K562 (cell line): ENCODE results near the gene EFCAB5. TPM values are rescaled to one million over a fixed set of nuclear protein-coding genes. Genes with fewer than 3 reads are reported as not detected.

Source experiments
- BCL6 ChIP-seq: fragments of 250-450 bp; sonication (Bioruptor Pico); IDR thresholded peaks from 2 replicates; pipeline ENCODE4 v1.4.0; 2020
- GTF2A2 ChIP-seq: IDR thresholded peaks from 2 replicates; pipeline ENCODE4 v1.6.1; 2016; ENCODE audit warnings: mild to moderate bottlenecking, missing genetic modification characterization, missing compliant biosample characterization
- HMG20A ChIP-seq: fragments of 450-650 bp; formaldehyde crosslinking; conservative IDR thresholded peaks from 2 replicates; pipeline ENCODE4 v1.4.0; 2020; ENCODE audit warnings: mild to moderate bottlenecking, mixed read lengths
- KAT8 ChIP-seq: fragments of 450-650 bp; IDR thresholded peaks from 2 replicates; pipeline ENCODE4 v1.6.1; 2016; ENCODE audit warnings: low read depth, mild to moderate bottlenecking
- PRMT5 ChIP-seq: sonication (generic); formaldehyde crosslinking; IDR thresholded peaks from 2 replicates; pipeline ENCODE4 v1.5.0; 2020; ENCODE audit warnings: missing genetic modification reagents
- RAD51 ChIP-seq: fragments of 450-650 bp; IDR thresholded peaks from 2 replicates; pipeline ENCODE4 v1.7.1; 2016; ENCODE audit warnings: low read depth, mild to moderate bottlenecking, borderline replicate concordance
- SMARCA5 ChIP-seq: fragments of 450-650 bp; IDR thresholded peaks from 2 replicates; pipeline ENCODE4 v1.6.1; 2016
- ZNF324 ChIP-seq: fragments of 250-450 bp; sonication (Bioruptor Pico); IDR thresholded peaks from 2 replicates; pipeline ENCODE4 v1.4.0; 2020; ENCODE audit warnings: mild to moderate bottlenecking
- ZNF445 ChIP-seq: fragments of 250-450 bp; sonication (Bioruptor Pico); IDR thresholded peaks from 2 replicates; pipeline ENCODE4 v1.4.0; 2020; ENCODE audit warnings: low read depth, mild to moderate bottlenecking, moderate library complexity
- ZNF766 ChIP-seq: fragments of 200-800 bp; sonication (Bioruptor generic); conservative IDR thresholded peaks from 2 replicates; pipeline ENCODE4 v1.6.1; 2016; ENCODE audit warnings: missing genetic modification characterization, missing compliant biosample characterization
- polyA plus RNA-seq, 8 experiments: library from polyadenylated mRNA; depleted of rRNA in 4 of 8; stranded (reverse) in 5 of 8; unstranded in 3 of 8; fragments of >200 nt; fragmentation: Nextera tagmentation in 2 of 8; fragmentation: Illumina TruSeq in 1 of 8; extraction: Ambion mirVana in 2 of 8; extraction: Trizol in 1 of 8; gene quantifications; 2 replicates each; pipeline versions ENCODE4 v1.2.1 to v1.2.3, GENCODE V29; 2011 to 2014; ENCODE audit warnings: inconsistent platforms in 1 of 8, missing spikeins in 1 of 8
- total RNA-seq, 7 experiments: library from RNA; depleted of rRNA in 6 of 7; stranded (reverse); fragments of >200 nt in 6 of 7; fragmentation: Illumina TruSeq in 2 of 7; extraction: Trizol in 2 of 7; gene quantifications; 2 replicates each; pipeline versions ENCODE4 v1.2.1 to v1.2.3, GENCODE V29; 2011 to 2021; ENCODE audit warnings: low replicate concordance in 1 of 7
- TF ChIP-seq, protein P1 (sequence below): fragments of 450-650 bp; IDR thresholded peaks from 2 replicates; pipeline ENCODE4 v1.6.1; 2016; ENCODE audit warnings: mild to moderate bottlenecking
- TF ChIP-seq, protein P2 (sequence below): fragments of 450-650 bp; IDR thresholded peaks from 2 replicates; pipeline ENCODE4 v1.6.1; 2016; ENCODE audit warnings: mild to moderate bottlenecking, moderate library complexity
- TF ChIP-seq, protein P3 (sequence below): fragments of 450-650 bp; IDR thresholded peaks from 2 replicates; pipeline ENCODE4 v1.6.1; 2017; ENCODE audit warnings: mild to moderate bottlenecking, moderate library complexity

Gene EFCAB5
- total and polyA plus RNA-seq, 9 of the 15 experiments (the other 6 are each of a cell fraction or from before 2014, with no cell fraction given), result 0.06 to 0.11 TPM; not detected in 7

DNA sequence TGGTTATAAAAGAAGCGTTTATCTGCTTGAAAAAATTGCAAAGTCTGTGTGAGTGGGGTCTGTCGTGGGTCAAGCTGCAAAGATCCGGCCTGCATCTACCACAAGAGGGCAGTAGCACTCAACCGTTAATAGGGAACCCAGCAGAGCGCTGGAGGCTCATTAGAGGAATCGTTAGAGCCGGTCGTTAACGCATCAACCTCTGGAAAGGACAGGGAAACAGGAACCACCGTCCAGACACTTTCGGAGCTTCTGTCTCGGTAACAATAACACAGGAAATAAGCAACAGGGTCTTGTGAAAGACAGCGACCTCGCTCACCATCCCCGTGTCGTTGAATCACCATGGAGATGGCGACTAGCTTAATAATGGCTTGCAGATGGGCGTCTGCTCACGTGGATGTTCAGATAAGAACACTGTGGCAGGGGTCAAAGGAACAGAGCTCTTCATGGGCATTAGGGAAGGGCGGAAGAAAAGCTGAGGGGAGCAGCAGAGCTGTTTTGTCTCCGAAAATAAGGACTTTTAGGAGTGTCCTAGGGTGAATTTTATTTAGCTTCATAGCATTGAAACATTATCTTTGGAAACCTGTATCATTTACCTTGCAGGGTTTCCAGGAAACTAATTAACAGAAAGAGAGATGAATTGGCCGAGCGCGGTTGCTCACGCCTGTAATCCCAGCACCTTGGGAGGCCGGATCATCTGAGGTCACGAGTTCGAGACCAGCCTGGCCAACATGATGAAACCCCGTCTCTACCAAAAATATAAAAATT is 163.3 kb downstream of the EFCAB5 start (continued):
- TF ChIP-seq ZNF445 (CRISPR knock-in tag) (no peak), ZNF324 (CRISPR knock-in tag) (no peak), SMARCA5 (no peak), ZNF766 (CRISPR knock-in tag) (no peak; the same call in 1 of the 2 replicates), BCL6 (CRISPR knock-in tag) (no peak), KAT8 (no peak), HMG20A (CRISPR knock-in tag) (no peak), PRMT5 (CRISPR knock-in tag) (no peak), RAD51 (peak; percentile 43; the same call in 1 of the 2 replicates), GTF2A2 (no peak)
- TF ChIP-seq, protein P1, sequence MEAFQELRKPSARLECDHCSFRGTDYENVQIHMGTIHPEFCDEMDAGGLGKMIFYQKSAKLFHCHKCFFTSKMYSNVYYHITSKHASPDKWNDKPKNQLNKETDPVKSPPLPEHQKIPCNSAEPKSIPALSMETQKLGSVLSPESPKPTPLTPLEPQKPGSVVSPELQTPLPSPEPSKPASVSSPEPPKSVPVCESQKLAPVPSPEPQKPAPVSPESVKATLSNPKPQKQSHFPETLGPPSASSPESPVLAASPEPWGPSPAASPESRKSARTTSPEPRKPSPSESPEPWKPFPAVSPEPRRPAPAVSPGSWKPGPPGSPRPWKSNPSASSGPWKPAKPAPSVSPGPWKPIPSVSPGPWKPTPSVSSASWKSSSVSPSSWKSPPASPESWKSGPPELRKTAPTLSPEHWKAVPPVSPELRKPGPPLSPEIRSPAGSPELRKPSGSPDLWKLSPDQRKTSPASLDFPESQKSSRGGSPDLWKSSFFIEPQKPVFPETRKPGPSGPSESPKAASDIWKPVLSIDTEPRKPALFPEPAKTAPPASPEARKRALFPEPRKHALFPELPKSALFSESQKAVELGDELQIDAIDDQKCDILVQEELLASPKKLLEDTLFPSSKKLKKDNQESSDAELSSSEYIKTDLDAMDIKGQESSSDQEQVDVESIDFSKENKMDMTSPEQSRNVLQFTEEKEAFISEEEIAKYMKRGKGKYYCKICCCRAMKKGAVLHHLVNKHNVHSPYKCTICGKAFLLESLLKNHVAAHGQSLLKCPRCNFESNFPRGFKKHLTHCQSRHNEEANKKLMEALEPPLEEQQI, result 0 out of 2 replicates have a peak, but pooled peaks have one; percentile 12
- TF ChIP-seq, protein P2, sequence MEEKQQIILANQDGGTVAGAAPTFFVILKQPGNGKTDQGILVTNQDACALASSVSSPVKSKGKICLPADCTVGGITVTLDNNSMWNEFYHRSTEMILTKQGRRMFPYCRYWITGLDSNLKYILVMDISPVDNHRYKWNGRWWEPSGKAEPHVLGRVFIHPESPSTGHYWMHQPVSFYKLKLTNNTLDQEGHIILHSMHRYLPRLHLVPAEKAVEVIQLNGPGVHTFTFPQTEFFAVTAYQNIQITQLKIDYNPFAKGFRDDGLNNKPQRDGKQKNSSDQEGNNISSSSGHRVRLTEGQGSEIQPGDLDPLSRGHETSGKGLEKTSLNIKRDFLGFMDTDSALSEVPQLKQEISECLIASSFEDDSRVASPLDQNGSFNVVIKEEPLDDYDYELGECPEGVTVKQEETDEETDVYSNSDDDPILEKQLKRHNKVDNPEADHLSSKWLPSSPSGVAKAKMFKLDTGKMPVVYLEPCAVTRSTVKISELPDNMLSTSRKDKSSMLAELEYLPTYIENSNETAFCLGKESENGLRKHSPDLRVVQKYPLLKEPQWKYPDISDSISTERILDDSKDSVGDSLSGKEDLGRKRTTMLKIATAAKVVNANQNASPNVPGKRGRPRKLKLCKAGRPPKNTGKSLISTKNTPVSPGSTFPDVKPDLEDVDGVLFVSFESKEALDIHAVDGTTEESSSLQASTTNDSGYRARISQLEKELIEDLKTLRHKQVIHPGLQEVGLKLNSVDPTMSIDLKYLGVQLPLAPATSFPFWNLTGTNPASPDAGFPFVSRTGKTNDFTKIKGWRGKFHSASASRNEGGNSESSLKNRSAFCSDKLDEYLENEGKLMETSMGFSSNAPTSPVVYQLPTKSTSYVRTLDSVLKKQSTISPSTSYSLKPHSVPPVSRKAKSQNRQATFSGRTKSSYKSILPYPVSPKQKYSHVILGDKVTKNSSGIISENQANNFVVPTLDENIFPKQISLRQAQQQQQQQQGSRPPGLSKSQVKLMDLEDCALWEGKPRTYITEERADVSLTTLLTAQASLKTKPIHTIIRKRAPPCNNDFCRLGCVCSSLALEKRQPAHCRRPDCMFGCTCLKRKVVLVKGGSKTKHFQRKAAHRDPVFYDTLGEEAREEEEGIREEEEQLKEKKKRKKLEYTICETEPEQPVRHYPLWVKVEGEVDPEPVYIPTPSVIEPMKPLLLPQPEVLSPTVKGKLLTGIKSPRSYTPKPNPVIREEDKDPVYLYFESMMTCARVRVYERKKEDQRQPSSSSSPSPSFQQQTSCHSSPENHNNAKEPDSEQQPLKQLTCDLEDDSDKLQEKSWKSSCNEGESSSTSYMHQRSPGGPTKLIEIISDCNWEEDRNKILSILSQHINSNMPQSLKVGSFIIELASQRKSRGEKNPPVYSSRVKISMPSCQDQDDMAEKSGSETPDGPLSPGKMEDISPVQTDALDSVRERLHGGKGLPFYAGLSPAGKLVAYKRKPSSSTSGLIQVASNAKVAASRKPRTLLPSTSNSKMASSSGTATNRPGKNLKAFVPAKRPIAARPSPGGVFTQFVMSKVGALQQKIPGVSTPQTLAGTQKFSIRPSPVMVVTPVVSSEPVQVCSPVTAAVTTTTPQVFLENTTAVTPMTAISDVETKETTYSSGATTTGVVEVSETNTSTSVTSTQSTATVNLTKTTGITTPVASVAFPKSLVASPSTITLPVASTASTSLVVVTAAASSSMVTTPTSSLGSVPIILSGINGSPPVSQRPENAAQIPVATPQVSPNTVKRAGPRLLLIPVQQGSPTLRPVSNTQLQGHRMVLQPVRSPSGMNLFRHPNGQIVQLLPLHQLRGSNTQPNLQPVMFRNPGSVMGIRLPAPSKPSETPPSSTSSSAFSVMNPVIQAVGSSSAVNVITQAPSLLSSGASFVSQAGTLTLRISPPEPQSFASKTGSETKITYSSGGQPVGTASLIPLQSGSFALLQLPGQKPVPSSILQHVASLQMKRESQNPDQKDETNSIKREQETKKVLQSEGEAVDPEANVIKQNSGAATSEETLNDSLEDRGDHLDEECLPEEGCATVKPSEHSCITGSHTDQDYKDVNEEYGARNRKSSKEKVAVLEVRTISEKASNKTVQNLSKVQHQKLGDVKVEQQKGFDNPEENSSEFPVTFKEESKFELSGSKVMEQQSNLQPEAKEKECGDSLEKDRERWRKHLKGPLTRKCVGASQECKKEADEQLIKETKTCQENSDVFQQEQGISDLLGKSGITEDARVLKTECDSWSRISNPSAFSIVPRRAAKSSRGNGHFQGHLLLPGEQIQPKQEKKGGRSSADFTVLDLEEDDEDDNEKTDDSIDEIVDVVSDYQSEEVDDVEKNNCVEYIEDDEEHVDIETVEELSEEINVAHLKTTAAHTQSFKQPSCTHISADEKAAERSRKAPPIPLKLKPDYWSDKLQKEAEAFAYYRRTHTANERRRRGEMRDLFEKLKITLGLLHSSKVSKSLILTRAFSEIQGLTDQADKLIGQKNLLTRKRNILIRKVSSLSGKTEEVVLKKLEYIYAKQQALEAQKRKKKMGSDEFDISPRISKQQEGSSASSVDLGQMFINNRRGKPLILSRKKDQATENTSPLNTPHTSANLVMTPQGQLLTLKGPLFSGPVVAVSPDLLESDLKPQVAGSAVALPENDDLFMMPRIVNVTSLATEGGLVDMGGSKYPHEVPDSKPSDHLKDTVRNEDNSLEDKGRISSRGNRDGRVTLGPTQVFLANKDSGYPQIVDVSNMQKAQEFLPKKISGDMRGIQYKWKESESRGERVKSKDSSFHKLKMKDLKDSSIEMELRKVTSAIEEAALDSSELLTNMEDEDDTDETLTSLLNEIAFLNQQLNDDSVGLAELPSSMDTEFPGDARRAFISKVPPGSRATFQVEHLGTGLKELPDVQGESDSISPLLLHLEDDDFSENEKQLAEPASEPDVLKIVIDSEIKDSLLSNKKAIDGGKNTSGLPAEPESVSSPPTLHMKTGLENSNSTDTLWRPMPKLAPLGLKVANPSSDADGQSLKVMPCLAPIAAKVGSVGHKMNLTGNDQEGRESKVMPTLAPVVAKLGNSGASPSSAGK, result no peak
- TF ChIP-seq, protein P3, sequence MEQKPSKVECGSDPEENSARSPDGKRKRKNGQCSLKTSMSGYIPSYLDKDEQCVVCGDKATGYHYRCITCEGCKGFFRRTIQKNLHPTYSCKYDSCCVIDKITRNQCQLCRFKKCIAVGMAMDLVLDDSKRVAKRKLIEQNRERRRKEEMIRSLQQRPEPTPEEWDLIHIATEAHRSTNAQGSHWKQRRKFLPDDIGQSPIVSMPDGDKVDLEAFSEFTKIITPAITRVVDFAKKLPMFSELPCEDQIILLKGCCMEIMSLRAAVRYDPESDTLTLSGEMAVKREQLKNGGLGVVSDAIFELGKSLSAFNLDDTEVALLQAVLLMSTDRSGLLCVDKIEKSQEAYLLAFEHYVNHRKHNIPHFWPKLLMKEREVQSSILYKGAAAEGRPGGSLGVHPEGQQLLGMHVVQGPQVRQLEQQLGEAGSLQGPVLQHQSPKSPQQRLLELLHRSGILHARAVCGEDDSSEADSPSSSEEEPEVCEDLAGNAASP, result no peak
